ENCODE data around the gene NLRP5.

DNA sequence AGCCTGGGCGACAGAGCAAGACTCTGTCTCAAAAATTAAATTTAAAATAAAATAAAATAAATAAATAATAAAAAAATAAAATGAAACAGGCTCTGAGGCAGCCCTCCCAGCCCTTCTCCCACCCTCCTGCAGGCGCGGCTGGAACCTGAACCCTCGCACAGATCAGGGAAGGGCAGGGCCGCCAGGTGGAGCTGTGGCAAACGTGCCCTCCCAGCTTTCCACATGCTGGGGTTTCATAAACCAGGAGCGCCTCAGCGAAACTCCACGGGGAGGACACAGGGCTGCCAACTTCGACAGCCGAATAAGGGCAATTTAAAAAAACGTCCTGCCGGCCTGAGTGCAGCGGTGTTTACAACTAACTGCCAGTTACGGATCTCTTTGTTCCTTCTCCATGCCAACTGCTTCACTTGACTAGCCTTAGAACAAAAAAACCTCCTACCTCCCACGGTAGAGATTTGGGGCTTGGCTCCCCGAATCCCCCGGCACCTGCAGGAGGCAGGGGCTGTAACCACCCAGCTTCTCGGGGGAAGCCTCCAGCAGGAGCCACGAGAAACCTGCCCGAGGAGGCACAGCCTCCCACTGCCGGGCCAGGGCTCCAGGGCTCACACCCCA, 118.6 kb downstream of the NLRP5 start:
- TF ChIP-seq EZH2phosphoT487 (IDR thresholded peaks at IDR 0.05; ENCODE audit: insufficient read depth, low read depth) (no peak), EZH2 (IDR thresholded peaks at IDR 0.05; ENCODE audit: insufficient read depth, poor library complexity, severe bottlenecking) (no peak)

Measured in GM23248 (cell line).